Measurements from ENCODE around the gene STX10. TPM values are rescaled to one million over a fixed set of nuclear protein-coding genes. Genes with fewer than 3 reads are reported as not detected.
A peak's percentile ranks its signal among the peaks of the same experiment; 100 is the strongest.

Gene STX10
- total and polyA plus RNA-seq, 7 donors = 18.5 to 63.3 (median 20.4) TPM

- DNase-seq = peak; percentile 85 to 88
- no peaks in the 10 kb centered on the region for H3K36me3 ChIP-seq (ENCODE audit: insufficient read depth in 1 of 2, low read depth in 1 of 2)
- H3K9me3 ChIP-seq = no peaks in the 10 kb centered on the region
- peak in 1 of 4 donors; percentile 2 for ATAC-seq
- intact Hi-C loops (cut with DNase I) = no loop called here
- H3K27me3 ChIP-seq (ENCODE audit: insufficient read depth in 3 of 3, low read length in 2 of 3) = no peaks in the 10 kb centered on the region
- peaks cover 8% of the 10 kb centered on the region for H3K4me1 ChIP-seq
- H3K27ac ChIP-seq = peak overlapping the region; percentile 95
- 25 to 33% (median 27%) methylated on average over 49 to 55 of the region's 55 CpGs for WGBS, 3 donors
- peak overlapping the region; percentile 76 for H3K4me3 ChIP-seq
- no peak for TF ChIP-seq CTCF (IDR thresholded peaks at IDR 0.05)
Measured at GRCh38 chr19:13155472-13156359, 5.5 kb upstream of the STX10 start.

- H3K4me3 ChIP-seq = peak overlapping the region; percentile 76
- DNase-seq = peak; percentile 68 to 69
- intact Hi-C loops (cut with DNase I) = loop anchor here (5.0 kb wide), 2 partner anchors 687 to 1407 kb away; no protein-coding TSS in a partner anchor
- H3K4me1 ChIP-seq = peaks cover 8% of the 10 kb centered on the region
- no peak for TF ChIP-seq CTCF (IDR thresholded peaks at IDR 0.05)
- no peaks in the 10 kb centered on the region for H3K36me3 ChIP-seq (ENCODE audit: insufficient read depth in 1 of 2, low read depth in 1 of 2)
- no peaks in the 10 kb centered on the region for H3K27me3 ChIP-seq (ENCODE audit: insufficient read depth in 3 of 3, low read length in 2 of 3)
- H3K27ac ChIP-seq = peak overlapping the region; percentile 95
- H3K9me3 ChIP-seq = no peaks in the 10 kb centered on the region
- no peak for ATAC-seq
- whole genome bisulfite sequencing, 3 donors = 32 to 50% (median 38%) methylated on average over 24 of the region's 24 CpGs
Measured at GRCh38 chr19:13154911-13155471, 4.8 kb upstream of the STX10 start.

GRCh38 chr19:13154241-13154778, 4.1 kb upstream of the STX10 start:
- peaks cover 12% of the 10 kb centered on the region for H3K4me1 ChIP-seq
- no peak for TF ChIP-seq CTCF (IDR thresholded peaks at IDR 0.05)
- WGBS, 3 donors = 30 to 42% (median 39%) methylated on average over 21 of the region's 21 CpGs
- no peaks in the 10 kb centered on the region for H3K36me3 ChIP-seq (ENCODE audit: insufficient read depth in 1 of 2, low read depth in 1 of 2)
- peak overlapping the region; percentile 76 for H3K4me3 ChIP-seq
- peak overlapping the region; percentile 95 for H3K27ac ChIP-seq
- ATAC-seq (peak in 1 of 4 donors; percentile 10), DNase-seq (peak; percentile 94 to 96)
- no peaks in the 10 kb centered on the region for H3K27me3 ChIP-seq (ENCODE audit: insufficient read depth in 3 of 3, low read length in 2 of 3)
- no peaks in the 10 kb centered on the region for H3K9me3 ChIP-seq
- intact Hi-C loops (cut with DNase I) = loop anchor here (5.0 kb wide), 2 partner anchors 688 to 1408 kb away; no protein-coding TSS in a partner anchor

DNA sequence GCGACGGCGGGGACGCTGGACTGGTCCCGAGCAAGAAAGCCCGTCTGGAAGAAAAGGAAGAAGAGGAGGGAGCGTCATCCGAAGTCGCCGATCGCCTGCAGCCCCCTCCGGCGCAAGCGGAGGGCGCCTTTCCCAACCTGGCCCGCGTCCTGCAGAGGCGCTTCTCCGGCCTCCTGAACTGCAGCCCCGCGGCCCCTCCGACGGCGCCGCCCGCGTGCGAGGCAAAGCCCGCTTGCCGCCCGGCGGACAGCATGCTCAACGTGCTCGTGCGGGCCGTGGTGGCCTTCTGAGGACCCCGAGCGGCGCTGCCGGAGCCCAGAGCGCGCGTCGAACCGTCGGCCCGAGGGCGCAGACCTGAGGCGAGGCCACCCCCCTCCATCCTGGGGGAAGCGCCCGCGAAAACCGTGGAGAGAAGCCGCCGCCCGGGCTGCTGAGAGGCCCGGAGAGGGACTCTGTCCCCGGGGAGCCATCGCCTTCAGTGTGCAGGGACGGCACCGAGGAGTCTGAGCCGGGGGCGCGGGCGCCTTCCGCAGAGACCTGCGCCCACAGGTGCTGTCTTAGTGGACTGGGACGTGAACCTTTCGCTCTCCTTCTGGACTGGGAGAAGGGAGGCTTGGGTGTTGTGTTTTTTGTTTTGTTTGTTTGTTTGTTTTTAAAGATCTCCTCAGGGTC, 3.5 kb upstream of the STX10 start:
- Histone ChIP-seq H3K4me3 (peak overlapping the region; percentile 76), H3K27ac (peak overlapping the region; percentile 95), H3K9me3 (no peaks in the 10 kb centered on the region), H3K36me3 (ENCODE audit: insufficient read depth in 1 of 2, low read depth in 1 of 2) (no peaks in the 10 kb centered on the region), H3K4me1 (peaks cover 18% of the 10 kb centered on the region), H3K27me3 (ENCODE audit: insufficient read depth in 3 of 3, low read length in 2 of 3) (no peaks in the 10 kb centered on the region)
- ATAC-seq = no peak
- WGBS, 3 donors = 23 to 34% (median 29%) methylated on average over 66 to 69 of the region's 69 CpGs
- DNase-seq = peak; percentile 50 to 65
- intact Hi-C loops (cut with DNase I) = loop anchor here (5.0 kb wide), 2 partner anchors 689 to 1409 kb away; no protein-coding TSS in a partner anchor
- TF ChIP-seq CTCF (IDR thresholded peaks at IDR 0.05) = no peak
